PC-9 (cell line): Measurements from ENCODE around the gene CAPN13.

Experiments used
- CTCF ChIP-seq: fragments of 200-600 bp; sonication (generic); conservative IDR thresholded peaks from 2 replicates; pipeline ENCODE4 v1.6.1; 2017; ENCODE audit warnings: mixed run types, antibody characterized with exemption, mild to moderate bottlenecking, moderate library complexity
- EZH2 ChIP-seq: fragments of 200-600 bp; sonication (generic); IDR thresholded peaks from 2 replicates; pipeline ENCODE4 v1.8.0; 2017; ENCODE audit warnings: antibody characterized with exemption, low read depth

- TF ChIP-seq CTCF (no peak), EZH2 (no peak)
Measured at GRCh38 chr2:30765191-30765590, 42.1 kb downstream of the CAPN13 start.
